GM12874 (cell line): ENCODE data around the gene MCM3AP.

Source experiments
- CTCF ChIP-seq: IDR thresholded peaks from 2 replicates; pipeline ENCODE4 v1.5.1; 2011; ENCODE audit warnings: low read depth, mild to moderate bottlenecking, control low read depth, low read length, moderate library complexity; ENCODE audit not compliant: insufficient read depth

MCM3AP gene

GRCh38 chr21:46229923-46230260 lies 55.5 kb downstream of the MCM3AP start:
- TF ChIP-seq CTCF = no peak

GRCh38 chr21:46229133-46229922 lies 56.1 kb downstream of the MCM3AP start:
- TF ChIP-seq CTCF = peak; percentile 74

GRCh38 chr21:46228345-46229051 lies 56.9 kb downstream of the MCM3AP start, which contains the start of gene LSS:
Gene LSS (minus strand): TSS chr21:46228774. CDS start chr21:46228745, 29 bp downstream.
- no peak for TF ChIP-seq CTCF

GRCh38 chr21:46227811-46228344 lies 57.5 kb downstream of the MCM3AP start:
- TF ChIP-seq CTCF = no peak

GRCh38 chr21:46226920-46227599 lies 58.4 kb downstream of the MCM3AP start:
- no peak for TF ChIP-seq CTCF

GRCh38 chr21:46226146-46226545 lies 59.3 kb downstream of the MCM3AP start:
- TF ChIP-seq CTCF = no peak

GRCh38 chr21:46223217-46223616 lies 62.2 kb downstream of the MCM3AP start:
- TF ChIP-seq CTCF = no peak
